Epithelial cell of proximal tubule (primary cell): ENCODE results near the gene PSMA7. TPM values are rescaled to one million over a fixed set of nuclear protein-coding genes. Genes with fewer than 3 reads are reported as not detected.

Source experiments
- DNase-seq: peaks from one replicate; pipeline ENCODE4 v3.0.0-alpha.2; 2011; ENCODE audit warnings: low read depth
- H3K4me3 ChIP-seq: 2 replicates; pipeline ENCODE4 v1.5.1; 2011; ENCODE audit warnings: low read depth, mild to moderate bottlenecking, low read length
- total RNA-seq: library from RNA; depleted of rRNA; stranded (reverse); fragments of >200 nt; gene quantifications from 2 replicates; pipeline ENCODE4 v1.2.3, GENCODE V29; 2015
- TF ChIP-seq, protein P1 (sequence below): conservative IDR thresholded peaks from 2 replicates; pipeline ENCODE4 v1.5.1; 2012; ENCODE audit warnings: low read depth, mild to moderate bottlenecking, low read length

PSMA7 gene
- total RNA-seq, 1 donor from 2014 or later: 541 TPM

DNA sequence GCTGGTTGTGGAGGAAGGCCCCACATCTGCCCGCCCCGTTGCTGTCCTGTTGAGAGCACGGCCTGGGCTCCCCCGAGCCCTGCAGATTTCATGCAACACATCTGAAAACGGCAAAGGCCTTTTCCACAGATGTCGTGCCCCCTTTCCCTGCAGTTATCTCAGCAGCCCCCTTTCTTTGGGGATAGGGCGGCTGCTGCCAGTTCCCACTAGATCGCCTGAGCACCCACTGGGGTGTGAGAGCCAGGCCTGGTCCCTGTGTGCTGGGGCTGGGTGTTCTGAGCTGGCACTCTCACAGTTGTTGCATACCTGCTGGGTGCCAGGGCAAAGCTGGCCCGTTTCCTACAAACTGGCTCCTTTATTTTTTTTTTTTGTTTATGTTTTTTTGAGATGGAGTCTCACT, 27.3 kb upstream of the PSMA7 start:
- no peak overlapping the region for H3K4me3 ChIP-seq
- TF ChIP-seq, protein P1, sequence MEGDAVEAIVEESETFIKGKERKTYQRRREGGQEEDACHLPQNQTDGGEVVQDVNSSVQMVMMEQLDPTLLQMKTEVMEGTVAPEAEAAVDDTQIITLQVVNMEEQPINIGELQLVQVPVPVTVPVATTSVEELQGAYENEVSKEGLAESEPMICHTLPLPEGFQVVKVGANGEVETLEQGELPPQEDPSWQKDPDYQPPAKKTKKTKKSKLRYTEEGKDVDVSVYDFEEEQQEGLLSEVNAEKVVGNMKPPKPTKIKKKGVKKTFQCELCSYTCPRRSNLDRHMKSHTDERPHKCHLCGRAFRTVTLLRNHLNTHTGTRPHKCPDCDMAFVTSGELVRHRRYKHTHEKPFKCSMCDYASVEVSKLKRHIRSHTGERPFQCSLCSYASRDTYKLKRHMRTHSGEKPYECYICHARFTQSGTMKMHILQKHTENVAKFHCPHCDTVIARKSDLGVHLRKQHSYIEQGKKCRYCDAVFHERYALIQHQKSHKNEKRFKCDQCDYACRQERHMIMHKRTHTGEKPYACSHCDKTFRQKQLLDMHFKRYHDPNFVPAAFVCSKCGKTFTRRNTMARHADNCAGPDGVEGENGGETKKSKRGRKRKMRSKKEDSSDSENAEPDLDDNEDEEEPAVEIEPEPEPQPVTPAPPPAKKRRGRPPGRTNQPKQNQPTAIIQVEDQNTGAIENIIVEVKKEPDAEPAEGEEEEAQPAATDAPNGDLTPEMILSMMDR: no peak
- DNase-seq: no peak

DNA sequence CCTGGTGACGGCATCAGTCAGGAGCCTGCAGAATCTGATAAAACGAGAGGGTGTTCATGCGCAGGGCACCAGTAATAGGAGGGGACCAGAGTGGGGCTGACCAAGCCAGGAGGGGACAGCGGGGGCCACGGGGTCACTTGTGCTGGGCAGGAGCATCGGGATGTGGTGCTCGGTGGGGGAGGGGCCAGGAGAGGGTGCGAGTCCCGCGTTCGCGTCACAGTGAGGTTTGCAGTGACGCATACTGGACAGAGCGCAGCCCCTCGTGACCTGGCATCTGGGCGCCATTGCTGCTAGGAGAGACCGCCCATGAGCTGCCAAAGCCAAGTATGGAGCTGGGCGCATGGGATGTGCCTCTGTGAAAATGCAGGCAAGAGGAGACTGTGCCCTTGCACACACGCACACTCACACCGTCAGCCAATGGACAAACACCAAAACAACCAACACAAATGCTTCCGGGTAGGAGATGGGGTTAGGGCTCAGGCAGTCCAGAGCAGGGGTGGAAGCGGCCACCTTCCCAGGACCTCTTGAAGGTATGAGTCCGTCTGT, 25.8 kb upstream of the PSMA7 start:
- H3K4me3 ChIP-seq: no peak overlapping the region
- no peak for DNase-seq
- TF ChIP-seq, protein P1: no peak

DNA sequence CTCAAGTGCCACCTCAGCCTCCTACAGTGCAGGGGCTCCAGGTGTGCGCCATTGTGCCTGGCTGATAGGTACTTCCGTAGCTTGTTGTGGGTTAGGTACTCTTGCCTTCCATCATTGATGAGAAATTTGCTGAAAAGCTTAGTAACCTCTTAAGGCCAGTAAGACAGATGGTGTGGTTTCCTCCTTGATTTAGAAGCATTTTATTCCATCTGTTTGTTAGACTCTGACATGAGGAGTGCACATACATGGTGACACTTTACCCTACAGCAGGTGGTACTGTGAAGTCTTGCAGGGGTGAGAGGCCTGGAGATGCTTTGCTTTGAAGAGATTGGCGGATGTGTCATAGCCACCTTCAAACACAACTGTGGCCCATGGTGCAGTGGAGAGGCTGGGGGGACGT, 24.9 kb upstream of the PSMA7 start:
- no peak overlapping the region for H3K4me3 ChIP-seq
- no peak for DNase-seq
- TF ChIP-seq, protein P1: no peak

DNA sequence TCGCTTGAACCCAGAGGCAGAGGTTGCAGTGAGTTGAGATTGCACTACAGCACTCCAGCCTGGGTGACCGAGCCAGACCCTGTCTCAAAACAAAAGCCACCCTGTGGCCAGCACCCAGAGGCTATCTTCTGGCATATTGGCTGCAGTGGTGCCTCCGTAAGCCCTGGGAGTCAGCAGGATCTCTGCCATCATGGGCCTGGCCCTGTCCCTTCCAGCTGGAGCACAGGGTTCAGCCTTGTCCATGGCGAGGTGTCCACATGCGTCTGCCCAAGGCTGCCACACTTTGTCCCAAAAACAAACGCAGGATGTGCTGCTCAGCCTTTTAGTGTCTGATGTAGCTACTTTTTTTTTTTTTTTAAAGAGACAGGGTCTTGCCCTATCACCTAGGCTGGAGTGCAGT, 24.3 kb upstream of the PSMA7 start:
- H3K4me3 ChIP-seq: no peak overlapping the region
- DNase-seq: no peak
- TF ChIP-seq, protein P1: no peak

DNA sequence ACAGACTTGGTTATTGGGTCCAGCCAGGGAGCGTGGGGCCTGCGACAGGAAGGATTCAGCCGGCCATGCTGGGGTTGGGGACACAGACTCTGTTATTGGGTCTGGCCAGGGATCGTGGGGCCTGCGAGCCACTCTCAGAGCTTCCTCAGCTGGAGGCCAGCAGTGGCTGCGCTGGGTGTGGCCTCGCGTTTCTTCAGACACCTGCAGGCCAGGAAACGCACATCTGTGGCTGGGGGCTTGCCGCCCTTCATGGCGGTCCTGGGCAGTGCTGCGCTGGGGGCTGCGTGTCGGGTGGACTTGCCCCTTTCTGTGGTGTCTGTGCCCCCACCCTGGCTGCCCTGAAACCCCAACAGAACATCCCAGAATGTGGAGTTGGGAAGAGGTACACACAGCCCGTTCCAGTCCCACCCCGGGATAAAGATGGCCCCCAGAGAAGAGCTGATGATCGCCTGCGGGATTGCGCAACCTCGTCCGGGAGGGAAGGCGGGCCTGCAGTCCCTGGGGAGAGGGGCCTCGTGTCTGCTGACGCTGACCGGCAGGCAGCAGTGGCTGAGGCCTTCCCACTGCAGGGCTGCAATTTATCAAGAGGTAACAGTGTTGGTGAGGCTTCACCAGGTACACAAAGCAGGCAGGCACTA, 22.7 kb upstream of the PSMA7 start:
- H3K4me3 ChIP-seq: no peak overlapping the region
- TF ChIP-seq, protein P1: no peak
- DNase-seq: no peak

DNA sequence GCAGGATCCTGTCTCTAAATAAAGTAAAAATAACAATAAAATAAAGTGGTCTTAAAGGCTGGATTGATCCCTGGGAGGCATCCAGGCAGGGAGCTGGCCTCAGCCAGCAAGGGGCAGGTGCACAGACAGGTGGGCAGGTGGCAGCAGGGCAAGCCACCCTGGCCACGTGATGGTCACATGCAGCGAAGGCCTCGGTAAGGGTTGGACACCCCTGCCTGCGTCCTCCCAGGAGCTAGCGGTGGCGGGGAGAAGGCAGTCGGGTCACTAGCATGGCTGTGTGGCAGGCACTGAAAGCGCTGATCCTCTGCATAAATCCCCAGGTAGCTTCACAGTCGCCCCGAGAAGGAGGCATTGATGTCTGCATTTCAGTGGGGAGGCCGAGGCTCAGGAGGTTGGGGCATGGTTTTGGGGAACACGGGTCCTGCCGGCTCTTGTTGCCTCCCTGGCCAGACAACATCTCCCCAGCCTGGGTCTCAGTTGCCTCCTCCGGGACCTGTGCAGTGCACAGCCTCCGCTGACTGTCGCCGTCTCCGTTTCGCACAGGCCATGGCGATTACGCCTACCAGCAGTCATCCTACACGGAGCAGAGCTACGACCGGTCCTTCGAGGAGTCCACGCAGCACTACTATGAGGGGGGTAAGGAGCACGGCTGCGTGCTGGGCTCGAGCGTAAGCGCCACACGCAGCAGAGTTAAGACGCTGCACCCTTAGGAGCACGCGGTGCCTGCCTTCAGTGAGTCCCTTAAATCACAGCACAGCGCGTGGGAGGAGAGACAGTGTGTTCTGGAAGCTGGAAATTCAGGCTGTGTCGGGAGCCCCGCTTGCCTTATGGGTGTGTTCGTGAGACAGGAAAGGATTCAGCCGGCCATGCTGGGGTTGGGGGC, 21.9 kb upstream of the PSMA7 start:
- H3K4me3 ChIP-seq: no peak overlapping the region
- no peak for DNase-seq
- TF ChIP-seq, protein P1: no peak
